BJ (cell line): ENCODE results near the gene SMIM28. TPM values are rescaled to one million over a fixed set of nuclear protein-coding genes. Genes with fewer than 3 reads are reported as not detected.
A peak's percentile ranks its signal among the peaks of the same experiment; 100 is the strongest.
"Not testable (repeated sequence)": the region's sequence is repeated elsewhere in the genome, so short reads cannot be mapped to it uniquely, and the experiment has no call there.

Experiments
- CTCF ChIA-PET: fragments of 350-600 bp; formaldehyde crosslinking; extraction: SDS; loops from one replicate; lab custom pipeline; 2021; ENCODE audit warnings: antibody characterized with exemption, inconsistent platforms; lab: Yijun Ruan, JAX
- POLR2A ChIA-PET: fragments of 300-600 bp; sonication (Branson Sonifier 250); formaldehyde crosslinking; extraction: SDS; loops from one replicate; lab custom pipeline; 2021; ENCODE audit warnings: antibody characterized with exemption; lab: Charles Lee
- DNase-seq: peaks from one replicate; pipeline ENCODE4 v3.0.0-alpha.2; 2011; ENCODE audit warnings: low read depth
- H3K27me3 ChIP-seq: 2 replicates; pipeline ENCODE4 v1.6.0; 2011; ENCODE audit warnings: low read length; ENCODE audit not compliant: control insufficient read depth, insufficient read depth
- H3K36me3 ChIP-seq: 2 replicates; pipeline ENCODE4 v1.5.1; 2011; ENCODE audit warnings: low read length; ENCODE audit not compliant: control insufficient read depth, insufficient read depth
- H3K4me3 ChIP-seq: 2 replicates; pipeline ENCODE4 v1.5.1; 2011; ENCODE audit warnings: low read depth, mild to moderate bottlenecking, control low read depth, low read length
- CTCF ChIP-seq: IDR thresholded peaks from 2 replicates; pipeline ENCODE4 v1.5.1; 2011; ENCODE audit warnings: low read depth, mild to moderate bottlenecking, control low read depth, inconsistent platforms, low read length, moderate library complexity; ENCODE audit not compliant: insufficient read depth
- polyA plus RNA-seq: library from polyadenylated mRNA; depleted of rRNA; stranded (reverse); fragments of >200 nt; gene quantifications from 2 replicates; pipeline ENCODE4 v1.2.3, GENCODE V29; 2011

SMIM28 gene
- polyA plus RNA-seq, 1 experiment = not detected

DNA sequence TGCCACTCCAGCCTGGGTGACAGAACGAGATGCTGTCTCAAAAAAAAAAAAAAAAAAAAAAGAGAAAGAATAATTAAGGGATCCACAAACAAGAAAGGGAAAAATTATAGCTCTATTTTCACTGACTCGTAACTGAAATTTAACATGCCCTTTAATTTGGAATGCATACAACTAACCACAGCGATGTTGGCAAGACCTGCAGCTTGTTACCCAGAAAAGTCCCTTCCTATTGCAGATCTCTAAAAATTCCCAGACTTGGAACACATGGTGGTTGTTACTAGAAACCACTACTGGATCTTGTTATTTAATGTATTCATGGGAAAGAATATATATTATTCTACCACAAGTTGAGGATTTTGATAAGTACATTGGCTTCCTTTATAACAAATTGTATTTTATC lies 27.8 kb upstream of the SMIM28 start:
- H3K27me3 ChIP-seq = 0 out of 2 replicates have a peak, but pooled peaks cover 1% of the 10 kb centered on the region
- no peak overlapping the region for H3K4me3 ChIP-seq
- peak; percentile 5 for DNase-seq
- no peaks in the 10 kb centered on the region for H3K36me3 ChIP-seq
- POLR2A ChIA-PET = no interaction called here
- TF ChIP-seq CTCF = no peak
- CTCF ChIA-PET = no interaction called here

DNA sequence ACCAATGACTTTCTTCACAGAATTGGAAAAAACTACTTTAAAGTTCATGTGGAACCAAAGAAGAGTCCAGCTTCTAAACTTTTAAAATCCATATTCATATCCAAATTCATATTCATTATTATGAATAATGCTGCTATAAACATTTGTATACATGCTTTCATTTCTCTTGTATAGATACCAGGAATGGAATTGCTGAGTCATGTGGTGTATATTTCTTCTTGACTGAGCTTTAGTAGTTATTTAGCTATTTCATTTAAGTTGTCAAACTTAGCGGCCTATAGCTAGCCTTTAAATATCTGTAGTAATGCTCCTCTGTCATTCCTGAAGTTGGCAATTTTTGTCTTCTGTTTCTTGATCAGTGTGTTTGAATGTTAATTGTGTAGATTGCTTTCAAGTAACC lies 19.8 kb upstream of the SMIM28 start:
- Histone ChIP-seq H3K36me3 (no peaks in the 10 kb centered on the region), H3K27me3 (no peaks in the 10 kb centered on the region), H3K4me3 (no peak overlapping the region)
- CTCF ChIA-PET = interaction anchor here (0.9 kb wide), 1 partner anchor 45 kb away, joined by 3 read pairs; no protein-coding TSS in a partner anchor
- DNase-seq = no peak
- POLR2A ChIA-PET = no interaction called here
- TF ChIP-seq CTCF = no peak

DNA sequence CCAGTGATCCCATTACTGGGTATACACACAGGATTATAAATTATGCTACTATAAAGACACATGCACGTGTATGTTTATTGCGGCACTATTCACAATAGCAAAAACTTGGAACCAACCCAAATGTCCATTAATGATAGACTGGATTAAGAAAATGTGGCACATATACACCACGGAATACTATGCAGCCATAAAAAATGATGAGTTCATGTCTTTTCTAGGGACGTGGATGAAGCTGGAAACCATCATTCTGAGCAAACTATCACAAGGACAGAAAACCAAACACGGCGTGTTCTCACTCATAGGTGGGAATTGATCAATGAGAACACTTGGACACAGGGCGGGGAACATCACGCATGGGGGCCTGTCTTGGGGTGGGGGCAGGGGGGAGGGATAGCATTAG lies 9.0 kb upstream of the SMIM28 start:
- H3K36me3 ChIP-seq, CTCF ChIA-PET, H3K27me3 ChIP-seq, H3K4me3 ChIP-seq, POLR2A ChIA-PET, DNase-seq: not testable (repeated sequence)

DNA sequence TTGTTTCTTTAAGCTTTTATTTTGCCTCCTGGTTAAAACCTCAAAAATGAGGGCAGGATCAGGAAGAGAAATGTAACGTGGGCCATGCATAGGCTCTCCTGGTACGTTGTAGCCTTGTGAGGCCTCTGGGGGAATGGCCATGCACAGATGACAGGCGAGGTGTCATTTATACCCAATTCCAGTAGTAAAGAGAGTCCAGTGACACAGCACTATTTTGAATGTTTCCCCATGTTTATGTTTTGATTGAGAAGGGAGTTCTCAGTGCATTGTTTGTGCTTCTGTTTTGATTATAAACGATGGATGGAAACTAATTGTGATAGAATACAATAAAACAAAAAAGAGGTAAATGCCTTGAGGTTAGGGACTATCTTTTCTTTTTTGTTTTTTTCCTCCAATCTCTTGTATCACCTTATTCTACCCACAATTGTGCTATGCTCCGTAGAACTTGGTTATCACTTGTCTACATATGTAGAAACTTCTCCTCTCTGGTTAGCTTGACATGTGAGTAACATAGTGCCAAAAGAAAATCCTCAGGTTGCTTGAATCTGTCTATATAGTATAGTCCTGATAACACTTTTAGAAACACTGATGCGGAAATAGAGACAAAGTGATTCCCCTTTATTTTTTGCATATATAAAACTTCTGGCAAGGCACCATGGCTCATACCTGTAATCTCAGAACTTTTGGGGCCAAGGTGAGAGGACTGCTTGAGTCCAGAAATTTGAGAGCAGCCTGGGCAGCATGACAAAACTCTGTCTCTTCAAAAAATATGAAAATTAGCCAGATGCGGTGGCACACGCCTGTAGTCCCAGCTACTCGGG lies 6.9 kb upstream of the SMIM28 start:
- POLR2A ChIA-PET = no interaction called here
- Histone ChIP-seq H3K27me3 (no peaks in the 10 kb centered on the region), H3K4me3 (no peak overlapping the region), H3K36me3 (no peaks in the 10 kb centered on the region)
- CTCF ChIA-PET = interaction anchor here (0.9 to 1.1 kb wide), 2 partner anchors 10 to 43 kb away, joined by 3 read pairs; no protein-coding TSS in a partner anchor
- DNase-seq = no peak
- TF ChIP-seq CTCF = no peak

GRCh38 chr6:138371452-138371711 lies 6.3 kb upstream of the SMIM28 start:
- H3K27me3 ChIP-seq = no peaks in the 10 kb centered on the region
- ChIA-PET POLR2A (no interaction called here), CTCF (interaction anchor here (1.0 to 1.1 kb wide), 2 partner anchors 9 to 246 kb away, joined by 3 read pairs; no protein-coding TSS in a partner anchor)
- TF ChIP-seq CTCF = no peak
- no peak for DNase-seq
- no peaks in the 10 kb centered on the region for H3K36me3 ChIP-seq
- no peak overlapping the region for H3K4me3 ChIP-seq

DNA sequence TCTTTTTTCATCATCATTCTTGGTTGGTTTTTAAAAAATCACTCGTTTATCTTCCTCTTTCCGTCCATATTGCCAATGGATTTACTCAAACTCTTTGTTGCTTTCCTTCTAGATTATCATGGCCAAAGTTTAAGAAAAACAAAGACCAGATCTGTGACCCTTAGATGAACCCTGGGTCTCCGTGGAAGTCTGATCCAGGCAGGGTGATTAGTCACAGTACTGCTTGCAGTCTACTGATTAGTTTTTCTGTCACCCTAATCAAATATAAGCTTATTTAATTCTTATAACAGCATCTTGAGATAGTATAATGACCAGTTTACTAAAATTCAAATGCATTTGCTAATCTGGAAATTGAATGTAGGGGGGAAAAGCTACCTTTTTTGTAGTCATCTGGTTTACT lies 6.0 kb upstream of the SMIM28 start:
- no peak overlapping the region for H3K4me3 ChIP-seq
- ChIA-PET CTCF (interaction anchor here (1.0 to 1.1 kb wide), 2 partner anchors 9 to 247 kb away, joined by 3 read pairs; no protein-coding TSS in a partner anchor), POLR2A (no interaction called here)

More for the DNA sequence above, 6.0 kb upstream of the SMIM28 start:
- Histone ChIP-seq H3K36me3 (no peaks in the 10 kb centered on the region), H3K27me3 (no peaks in the 10 kb centered on the region)
- TF ChIP-seq CTCF = no peak
- DNase-seq = no peak
